Measurements from ENCODE around the gene FLT3LG. TPM values are rescaled to one million over a fixed set of nuclear protein-coding genes. Genes with fewer than 3 reads are reported as not detected.
A peak's percentile ranks its signal among the peaks of the same experiment; 100 is the strongest.

The FLT3LG gene
- total and polyA plus RNA-seq, 9 of the 15 experiments (the other 6 are each of a cell fraction or from before 2014, with no cell fraction given), result 0.31 to 6.4 (median 1.1) TPM

- TF ChIP-seq E2F6 (IDR thresholded peaks at IDR 0.05; ENCODE audit: borderline replicate concordance in 1 of 2, extremely low read depth in 1 of 2, insufficient read depth in 1 of 2, insufficient read length in 1 of 2, low read depth in 1 of 2, low read length in 1 of 2, poor library complexity in 1 of 2, severe bottlenecking in 1 of 2) (peak in 1 of 2 experiments; percentile 24), MAZ (CRISPR knock-in tag; conservative IDR thresholded peaks at IDR 0.05 in 1 of 2, IDR thresholded peaks at IDR 0.05 in 1 of 2) (peak in 1 of 2 experiments; percentile 68; a peak in 2 of 4 replicates), TEAD4 (IDR thresholded peaks at IDR 0.05; ENCODE audit: low read length) (peak; percentile 37; the same call in 1 of the 2 replicates), TEAD4 (CRISPR knock-in tag; IDR thresholded peaks at IDR 0.05; ENCODE audit: borderline replicate concordance) (no peak), ZNF407 (IDR thresholded peaks at IDR 0.05; ENCODE audit: low read depth) (no peak), ZNF431 (CRISPR knock-in tag; IDR thresholded peaks at IDR 0.05) (peak; percentile 78; the same call in 1 of the 2 replicates), ETV1 (tag; conservative IDR thresholded peaks at IDR 0.05; ENCODE audit: low read depth) (peak; percentile 43; the same call in 1 of the 2 replicates), ATF1 (CRISPR knock-in tag; IDR thresholded peaks at IDR 0.05) (peak; percentile 60; the same call in 1 of the 2 replicates), ATF1 (tag; IDR thresholded peaks at IDR 0.05) (peak; percentile 98), TBP (optimal IDR thresholded peaks at IDR 0.05; ENCODE audit: low read depth, low read length) (no peak), PPARD (CRISPR knock-in tag; IDR thresholded peaks at IDR 0.05) (no peak), GTF2B (IDR thresholded peaks at IDR 0.05; ENCODE audit: extremely low read depth, insufficient read length) (peak; percentile 60), L3MBTL2 (IDR thresholded peaks at IDR 0.05) (peak; percentile 45; the same call in 1 of the 2 replicates), CHD2 (IDR thresholded peaks at IDR 0.05; ENCODE audit: low read depth, low read length) (peak; percentile 73), SUPT5H (IDR thresholded peaks at IDR 0.05) (peak; percentile 100), SP1 (CRISPR knock-in tag; IDR thresholded peaks at IDR 0.05) (peak; percentile 92), TSC22D4 (tag; IDR thresholded peaks at IDR 0.05) (no peak)
Observed at GRCh38 chr19:49487277-49488045, 13.4 kb downstream of the FLT3LG start, which contains the start of gene RPL13A (continued).
